Hair follicle dermal papilla cell (primary cell): ENCODE data around the gene OR1J1. TPM values are rescaled to one million over a fixed set of nuclear protein-coding genes. Genes with fewer than 3 reads are reported as not detected.

Experiments
- total RNA-seq: library from RNA; depleted of rRNA; stranded (reverse); fragments of >200 nt; gene quantifications from 2 replicates; pipeline ENCODE4 v1.2.3, GENCODE V29; 2012

The OR1J1 gene, protein sequence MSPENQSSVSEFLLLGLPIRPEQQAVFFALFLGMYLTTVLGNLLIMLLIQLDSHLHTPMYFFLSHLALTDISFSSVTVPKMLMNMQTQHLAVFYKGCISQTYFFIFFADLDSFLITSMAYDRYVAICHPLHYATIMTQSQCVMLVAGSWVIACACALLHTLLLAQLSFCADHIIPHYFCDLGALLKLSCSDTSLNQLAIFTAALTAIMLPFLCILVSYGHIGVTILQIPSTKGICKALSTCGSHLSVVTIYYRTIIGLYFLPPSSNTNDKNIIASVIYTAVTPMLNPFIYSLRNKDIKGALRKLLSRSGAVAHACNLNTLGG
- total RNA-seq: not detected in 2 replicates

GRCh38 chr9:122477826-122478225 lies at the start of gene OR1J1:
Gene OR1J1 (minus strand): TSS chr9:122477926. CDS start chr9:122477926, 0 bp downstream.

DNA sequence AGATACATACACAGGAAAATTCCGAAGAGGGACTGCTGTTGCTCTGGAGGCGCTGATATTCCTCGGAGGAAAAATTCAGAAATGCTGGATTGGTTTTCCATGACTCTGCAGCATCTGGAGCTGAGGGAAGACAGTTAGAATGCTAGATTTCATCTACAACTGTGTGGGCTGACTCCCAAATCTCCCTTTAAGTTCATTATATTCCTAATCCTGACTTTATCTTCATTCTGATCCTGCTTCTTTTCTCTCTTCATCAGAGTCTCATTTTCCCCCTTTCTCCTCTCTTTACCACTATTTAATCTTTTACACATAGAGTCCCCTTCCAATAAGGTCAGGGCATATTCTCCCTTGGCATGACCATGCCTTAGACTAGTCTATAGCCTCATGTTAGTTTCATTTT lies 49.5 kb upstream of the OR1J1 start, which contains the start of gene OR1N1:
TSS of gene OR1N1 (minus strand) at position 101 of the 400 bp plus-strand sequence. CDS start at position 101, 0 bp downstream.

DNA sequence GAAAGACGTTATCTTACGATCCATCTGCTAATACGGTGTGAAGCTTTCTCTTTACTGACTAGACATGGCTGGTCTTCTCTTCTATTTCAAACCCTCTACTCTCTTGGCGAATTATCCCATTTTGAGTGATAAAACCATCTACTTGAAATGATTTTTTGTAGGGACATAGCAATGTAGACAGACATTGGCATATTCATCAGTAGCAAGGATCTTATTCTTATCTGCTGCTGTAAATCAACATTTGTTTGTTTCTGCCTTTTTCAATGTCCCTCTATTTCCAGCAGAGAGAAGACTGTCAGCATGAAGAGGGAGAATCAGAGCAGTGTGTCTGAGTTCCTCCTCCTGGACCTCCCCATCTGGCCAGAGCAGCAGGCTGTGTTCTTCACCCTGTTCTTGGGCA lies 41.1 kb upstream of the OR1J1 start, which contains the start of gene OR1J4:
TSS of gene OR1J4 (plus strand) at position 301 of the 400 bp plus-strand sequence. CDS start at position 301, 0 bp downstream.

GRCh38 chr9:122510502-122510901 lies 32.8 kb upstream of the OR1J1 start, which contains the start of gene OR1J2:
Gene OR1J2 (plus strand): TSS chr9:122510802. CDS start chr9:122510802, 0 bp downstream.

Other genes with a start within 250 kb of the OR1J1 start
- gene LHX6, start 249.0 kb downstream of the OR1J1 start, total RNA-seq: not detected in 2 replicates
- gene RBM18, start 213.1 kb downstream of the OR1J1 start, total RNA-seq: 10.0 and 11.4 TPM in 2 replicates
- gene MRRF, start 213.0 kb downstream of the OR1J1 start, total RNA-seq: 30.3 and 36.4 TPM in 2 replicates
- gene PTGS1, start 106.9 kb downstream of the OR1J1 start, total RNA-seq: 14.2 and 22.7 TPM in 2 replicates
- 0.24 and 0.32 TPM in 2 replicates for gene OR1J2, start 32.9 kb upstream of the OR1J1 start, total RNA-seq
- 0.49 TPM in 1 of 2 replicates, not detected in the other for gene OR1J4, start 41.2 kb upstream of the OR1J1 start, total RNA-seq
- gene OR1N1, start 49.4 kb upstream of the OR1J1 start, total RNA-seq: not detected in 2 replicates
- gene OR1N2, start 75.2 kb upstream of the OR1J1 start, total RNA-seq: not detected in 2 replicates
- gene OR1L8, start 105.5 kb upstream of the OR1J1 start, total RNA-seq: 0.36 TPM in 1 of 2 replicates, not detected in the other
- 0.36 and 0.65 TPM in 2 replicates for gene OR1Q1, start 136.8 kb upstream of the OR1J1 start, total RNA-seq
- not detected in 2 replicates for gene OR1B1, start 179.7 kb upstream of the OR1J1 start, total RNA-seq
- not detected in 2 replicates for gene OR1L1, start 183.8 kb upstream of the OR1J1 start, total RNA-seq
- gene OR1L3, start 197.2 kb upstream of the OR1J1 start, total RNA-seq: not detected in 2 replicates
- gene OR1L4, start 246.1 kb upstream of the OR1J1 start, total RNA-seq: not detected in 2 replicates